ENCODE measurements around the gene CDK14. TPM values are rescaled to one million over a fixed set of nuclear protein-coding genes. Genes with fewer than 3 reads are reported as not detected.
A peak's percentile ranks its signal among the peaks of the same experiment; 100 is the strongest.

Gene CDK14
- total RNA-seq, 1 donor from 2014 or later, result 64.6 TPM

DNA sequence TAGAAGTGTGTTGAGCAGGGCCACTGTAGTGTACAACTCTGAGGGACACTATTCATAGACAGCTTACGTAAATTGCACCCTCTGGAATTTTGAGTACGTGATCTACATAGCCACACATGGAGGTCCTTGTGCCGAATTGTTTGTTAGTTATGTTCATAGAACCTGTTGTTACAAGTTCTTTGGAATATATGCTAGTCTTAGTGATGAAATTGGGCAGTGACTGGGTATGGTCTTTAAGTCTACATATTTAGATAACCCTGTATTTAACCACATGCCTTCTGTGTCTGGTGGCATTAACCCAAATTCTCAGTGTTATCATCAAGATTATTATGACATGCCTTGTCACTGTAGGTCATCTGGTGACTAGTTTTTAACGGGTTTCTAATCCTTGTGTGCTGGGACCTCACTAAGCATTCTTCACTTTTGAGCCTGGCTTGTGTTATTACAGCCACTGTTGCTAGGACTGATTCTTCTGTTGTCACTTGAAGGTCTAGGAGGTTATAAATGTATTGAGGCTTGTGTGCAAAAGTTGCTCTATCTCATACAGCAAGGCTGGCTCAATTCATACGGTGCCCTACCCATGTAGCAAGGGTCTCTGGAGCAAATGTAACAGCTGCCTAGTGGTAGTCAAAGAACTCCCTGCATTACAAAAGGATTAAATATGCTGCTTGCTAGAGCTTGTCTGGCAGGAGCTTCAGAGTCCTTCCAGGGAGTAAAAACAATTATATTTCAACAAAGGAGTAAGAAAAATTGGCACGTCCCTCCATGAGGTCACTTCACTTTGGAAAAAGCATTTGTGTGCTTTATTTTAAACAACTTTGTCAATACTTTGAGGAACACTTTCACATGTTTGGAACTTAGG is 65.4 kb downstream of the CDK14 start:
- H3K4me1 Mint-ChIP-seq, result peaks cover 7% of the 10 kb centered on the region
- no peaks in the 10 kb centered on the region for H3K27me3 Mint-ChIP-seq (ENCODE audit: low read depth)
- no peak overlapping the region for H3K4me3 Mint-ChIP-seq
- no peak for DNase-seq (ENCODE audit: low spot score in 2 of 2, unreplicated experiment in 2 of 2)
- H3K27ac Mint-ChIP-seq, result peak overlapping the region; percentile 53
- TF ChIP-seq, protein P1, sequence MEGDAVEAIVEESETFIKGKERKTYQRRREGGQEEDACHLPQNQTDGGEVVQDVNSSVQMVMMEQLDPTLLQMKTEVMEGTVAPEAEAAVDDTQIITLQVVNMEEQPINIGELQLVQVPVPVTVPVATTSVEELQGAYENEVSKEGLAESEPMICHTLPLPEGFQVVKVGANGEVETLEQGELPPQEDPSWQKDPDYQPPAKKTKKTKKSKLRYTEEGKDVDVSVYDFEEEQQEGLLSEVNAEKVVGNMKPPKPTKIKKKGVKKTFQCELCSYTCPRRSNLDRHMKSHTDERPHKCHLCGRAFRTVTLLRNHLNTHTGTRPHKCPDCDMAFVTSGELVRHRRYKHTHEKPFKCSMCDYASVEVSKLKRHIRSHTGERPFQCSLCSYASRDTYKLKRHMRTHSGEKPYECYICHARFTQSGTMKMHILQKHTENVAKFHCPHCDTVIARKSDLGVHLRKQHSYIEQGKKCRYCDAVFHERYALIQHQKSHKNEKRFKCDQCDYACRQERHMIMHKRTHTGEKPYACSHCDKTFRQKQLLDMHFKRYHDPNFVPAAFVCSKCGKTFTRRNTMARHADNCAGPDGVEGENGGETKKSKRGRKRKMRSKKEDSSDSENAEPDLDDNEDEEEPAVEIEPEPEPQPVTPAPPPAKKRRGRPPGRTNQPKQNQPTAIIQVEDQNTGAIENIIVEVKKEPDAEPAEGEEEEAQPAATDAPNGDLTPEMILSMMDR (IDR thresholded peaks at IDR 0.05; ENCODE audit: unreplicated experiment), result no peak
- H3K36me3 Mint-ChIP-seq, result peaks cover 3% of the 10 kb centered on the region
- H3K9me3 Mint-ChIP-seq, result peaks cover 7% of the 10 kb centered on the region

DNA sequence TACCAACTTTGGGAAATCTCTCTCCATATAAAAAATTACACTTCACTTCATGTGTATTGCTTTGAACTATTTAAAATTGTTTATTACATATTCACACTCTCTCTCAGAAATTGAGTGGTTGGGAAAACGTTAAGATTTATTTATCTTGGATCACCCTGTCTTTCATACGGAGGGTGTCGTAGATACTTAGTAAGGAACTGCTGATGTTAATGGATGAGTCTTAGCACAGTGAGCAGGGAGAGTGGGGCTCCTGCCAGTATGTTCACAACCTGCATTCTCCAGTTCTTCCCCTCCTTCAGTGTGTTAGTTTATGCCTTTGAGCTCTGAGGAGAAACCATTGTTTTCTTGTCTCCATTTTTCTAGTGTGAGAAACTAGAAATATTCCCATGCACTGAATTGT is 67.1 kb downstream of the CDK14 start:
- Mint-ChIP-seq H3K4me1 (peaks cover 7% of the 10 kb centered on the region), H3K27ac (peak overlapping the region; percentile 51), H3K36me3 (no peaks in the 10 kb centered on the region), H3K27me3 (ENCODE audit: low read depth) (no peaks in the 10 kb centered on the region), H3K9me3 (peaks cover 3% of the 10 kb centered on the region), H3K4me3 (no peak overlapping the region)
- no peak for DNase-seq (ENCODE audit: low spot score in 2 of 2, unreplicated experiment in 2 of 2)
- TF ChIP-seq, protein P1 (IDR thresholded peaks at IDR 0.05; ENCODE audit: unreplicated experiment), result no peak

DNA sequence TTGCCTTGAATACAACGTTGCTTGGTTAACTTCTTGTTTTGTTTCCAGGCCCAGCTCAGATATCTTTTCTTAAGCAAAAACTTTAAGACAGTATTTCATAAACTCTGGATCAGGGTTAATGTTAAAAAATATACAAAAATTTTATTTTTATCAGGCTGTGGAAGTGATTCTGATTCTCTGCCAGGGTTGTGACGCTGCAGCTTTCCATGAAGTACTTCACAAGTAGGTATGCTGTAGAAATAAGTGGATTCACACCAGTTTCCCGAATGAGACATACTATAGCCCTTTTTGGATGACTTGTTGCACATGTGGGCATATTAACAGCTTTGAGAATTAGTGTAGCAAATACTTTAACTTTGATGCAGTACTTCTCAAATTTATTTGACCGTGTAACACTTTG is 70.1 kb downstream of the CDK14 start:
- H3K9me3 Mint-ChIP-seq, result no peaks in the 10 kb centered on the region
- DNase-seq (ENCODE audit: low spot score in 2 of 2, unreplicated experiment in 2 of 2), result no peak
- no peaks in the 10 kb centered on the region for H3K27me3 Mint-ChIP-seq (ENCODE audit: low read depth)
- TF ChIP-seq, protein P1 (IDR thresholded peaks at IDR 0.05; ENCODE audit: unreplicated experiment), result no peak
- H3K4me1 Mint-ChIP-seq, result peaks cover 5% of the 10 kb centered on the region
- no peak overlapping the region for H3K4me3 Mint-ChIP-seq
- H3K36me3 Mint-ChIP-seq, result peaks cover 2% of the 10 kb centered on the region
- no peak overlapping the region for H3K27ac Mint-ChIP-seq

DNA sequence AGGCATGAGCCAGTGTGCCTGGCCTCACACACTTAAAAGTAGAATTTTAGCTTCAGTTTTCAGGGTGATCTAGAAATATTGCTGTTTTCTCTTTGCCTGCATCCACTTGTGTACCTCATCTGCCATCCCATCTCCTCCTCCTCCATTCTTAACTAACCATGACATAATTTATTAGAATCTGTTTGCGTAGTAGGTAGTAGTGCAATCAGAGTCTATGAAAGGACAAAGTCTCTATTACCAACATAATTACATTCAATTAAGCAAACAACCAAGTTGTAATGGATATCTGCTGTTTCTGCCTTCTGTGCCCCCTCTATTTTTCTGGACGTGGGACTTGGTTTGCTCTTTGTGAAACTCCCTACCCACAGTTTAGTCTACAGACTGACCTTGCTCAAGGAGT is 72.9 kb downstream of the CDK14 start:
- Mint-ChIP-seq H3K4me3 (no peak overlapping the region), H3K4me1 (no peaks in the 10 kb centered on the region), H3K27ac (no peak overlapping the region), H3K9me3 (no peaks in the 10 kb centered on the region), H3K36me3 (peaks cover 2% of the 10 kb centered on the region), H3K27me3 (ENCODE audit: low read depth) (no peaks in the 10 kb centered on the region)
- no peak for DNase-seq (ENCODE audit: low spot score in 2 of 2, unreplicated experiment in 2 of 2)
- TF ChIP-seq, protein P1 (IDR thresholded peaks at IDR 0.05; ENCODE audit: unreplicated experiment), result no peak

DNA sequence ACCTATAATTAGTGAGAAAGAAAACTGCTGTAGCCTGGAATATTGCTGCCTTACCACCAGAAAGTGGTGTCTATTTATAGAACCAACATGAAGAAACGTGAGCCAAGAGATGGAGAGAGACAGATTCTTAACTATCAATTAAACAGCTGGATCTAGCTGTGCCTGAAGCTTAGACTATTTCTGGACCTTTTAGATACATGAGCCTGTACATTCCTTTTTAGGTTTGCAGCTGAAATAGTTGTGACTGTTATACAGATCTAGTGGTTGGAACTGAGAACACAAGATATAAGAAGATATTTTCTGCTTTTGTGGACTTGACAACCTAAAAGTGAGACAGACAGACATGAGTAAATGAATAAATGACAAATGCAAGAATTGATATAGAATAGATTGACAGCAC is 73.4 kb downstream of the CDK14 start:
- no peak overlapping the region for H3K27ac Mint-ChIP-seq
- no peaks in the 10 kb centered on the region for H3K27me3 Mint-ChIP-seq (ENCODE audit: low read depth)
- TF ChIP-seq, protein P1 (IDR thresholded peaks at IDR 0.05; ENCODE audit: unreplicated experiment), result no peak
- H3K4me1 Mint-ChIP-seq, result peaks cover 4% of the 10 kb centered on the region
- no peak overlapping the region for H3K4me3 Mint-ChIP-seq
- no peaks in the 10 kb centered on the region for H3K9me3 Mint-ChIP-seq
- no peak for DNase-seq (ENCODE audit: low spot score in 2 of 2, unreplicated experiment in 2 of 2)
- peaks cover 2% of the 10 kb centered on the region for H3K36me3 Mint-ChIP-seq
